ENCODE data around the gene DOCK9. TPM values are rescaled to one million over a fixed set of nuclear protein-coding genes. Genes with fewer than 3 reads are reported as not detected.

DOCK9 gene
- total RNA-seq, 1 donor from 2014 or later: 25.5 TPM

DNA sequence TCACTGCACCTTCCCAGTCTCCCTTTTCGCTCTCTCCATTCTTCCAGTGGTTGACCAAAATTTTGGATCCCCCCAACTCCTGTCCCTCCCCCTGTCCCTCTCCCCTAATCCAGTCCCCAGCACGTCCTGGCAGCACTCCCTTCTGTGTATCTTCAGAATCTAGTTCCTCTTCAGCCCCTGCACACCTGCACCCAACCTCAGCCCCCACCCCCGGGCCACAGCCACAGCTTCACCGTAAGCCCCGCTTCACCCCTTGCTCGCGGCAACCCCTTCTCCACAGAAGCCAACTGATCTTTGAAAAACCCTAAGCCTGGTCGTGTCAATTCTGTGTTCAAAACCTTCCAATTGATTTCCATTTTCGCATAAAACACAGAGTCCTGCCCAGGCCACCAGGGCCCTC lies 189.9 kb downstream of the DOCK9 start:
- Mint-ChIP-seq H3K4me3 (no peak overlapping the region), H3K36me3 (ENCODE audit: low read depth) (peaks cover 2% of the 10 kb centered on the region), H3K9me3 (no peaks in the 10 kb centered on the region), H3K4me1 (no peaks in the 10 kb centered on the region), H3K27me3 (peaks cover 8% of the 10 kb centered on the region), H3K27ac (no peak overlapping the region)
- TF ChIP-seq CTCF (IDR thresholded peaks at IDR 0.05): no peak
- DNase-seq (no peak), ATAC-seq (ENCODE audit: low read depth) (no peak)
- CTCF ChIA-PET: no interaction called here
- POLR2A ChIA-PET: no interaction called here
- intact Hi-C loops (cut with micrococcal nuclease): no loop called here

GRCh38 chr13:98787173-98787572 lies 190.7 kb downstream of the DOCK9 start:
- POLR2A ChIA-PET: no interaction called here
- ATAC-seq (ENCODE audit: low read depth): no peak
- no peaks in the 10 kb centered on the region for H3K4me1 Mint-ChIP-seq
- no peak for TF ChIP-seq CTCF (IDR thresholded peaks at IDR 0.05)
- H3K27me3 Mint-ChIP-seq: peaks cover 8% of the 10 kb centered on the region
- H3K27ac Mint-ChIP-seq: no peak overlapping the region
- no peak overlapping the region for H3K4me3 Mint-ChIP-seq
- no peaks in the 10 kb centered on the region for H3K9me3 Mint-ChIP-seq
- peaks cover 2% of the 10 kb centered on the region for H3K36me3 Mint-ChIP-seq (ENCODE audit: low read depth)
- DNase-seq: no peak
- intact Hi-C loops (cut with micrococcal nuclease): no loop called here
- CTCF ChIA-PET: no interaction called here

GRCh38 chr13:98786023-98786422 lies 191.8 kb downstream of the DOCK9 start:
- Mint-ChIP-seq H3K36me3 (ENCODE audit: low read depth) (no peaks in the 10 kb centered on the region), H3K4me3 (no peak overlapping the region), H3K27me3 (peaks cover 8% of the 10 kb centered on the region), H3K27ac (no peak overlapping the region), H3K4me1 (no peaks in the 10 kb centered on the region), H3K9me3 (no peaks in the 10 kb centered on the region)
- POLR2A ChIA-PET: no interaction called here
- TF ChIP-seq CTCF (IDR thresholded peaks at IDR 0.05): no peak
- CTCF ChIA-PET: no interaction called here
- intact Hi-C loops (cut with micrococcal nuclease): no loop called here
- DNase-seq (no peak), ATAC-seq (ENCODE audit: low read depth) (no peak)

DNA sequence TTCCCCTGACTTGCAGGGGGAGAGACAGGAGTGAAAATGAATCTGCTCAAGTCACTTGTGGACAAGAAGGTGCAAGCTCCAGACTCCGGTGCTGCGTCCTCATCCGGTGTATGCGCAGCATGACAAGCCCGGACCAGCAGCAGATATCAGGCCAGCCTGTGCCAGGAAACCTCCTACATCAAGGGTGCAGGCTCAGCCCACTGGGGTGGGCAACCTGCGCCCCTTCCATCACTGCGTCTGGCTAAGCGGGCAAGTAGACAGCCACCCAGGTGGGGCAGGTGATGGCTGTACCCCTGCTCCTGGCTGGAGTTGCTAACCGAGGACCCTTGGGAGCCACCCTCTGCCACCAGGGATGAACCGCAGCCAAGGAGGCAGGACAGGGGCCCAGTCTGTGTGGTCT lies 192.5 kb downstream of the DOCK9 start:
- TF ChIP-seq CTCF (IDR thresholded peaks at IDR 0.05): no peak
- intact Hi-C loops (cut with micrococcal nuclease): no loop called here
- DNase-seq: no peak
- no peak overlapping the region for H3K27ac Mint-ChIP-seq
- no peaks in the 10 kb centered on the region for H3K4me1 Mint-ChIP-seq
- H3K9me3 Mint-ChIP-seq: no peaks in the 10 kb centered on the region
- peaks cover 8% of the 10 kb centered on the region for H3K27me3 Mint-ChIP-seq
- ChIA-PET CTCF (no interaction called here), POLR2A (no interaction called here)
- H3K4me3 Mint-ChIP-seq: no peak overlapping the region
- H3K36me3 Mint-ChIP-seq (ENCODE audit: low read depth): no peaks in the 10 kb centered on the region
- no peak for ATAC-seq (ENCODE audit: low read depth)

GRCh38 chr13:98784666-98785065 lies 193.2 kb downstream of the DOCK9 start:
- Mint-ChIP-seq H3K4me3 (no peak overlapping the region), H3K9me3 (no peaks in the 10 kb centered on the region), H3K36me3 (ENCODE audit: low read depth) (no peaks in the 10 kb centered on the region), H3K4me1 (no peaks in the 10 kb centered on the region), H3K27ac (no peak overlapping the region), H3K27me3 (peaks cover 8% of the 10 kb centered on the region)
- intact Hi-C loops (cut with micrococcal nuclease): no loop called here
- no peak for TF ChIP-seq CTCF (IDR thresholded peaks at IDR 0.05)
- CTCF ChIA-PET: no interaction called here
- DNase-seq (no peak), ATAC-seq (ENCODE audit: low read depth) (no peak)
- POLR2A ChIA-PET: no interaction called here
